Peyer's patch (tissue), 4 donors: ENCODE data around the gene TEX47.

Experiments used
- CTCF ChIP-seq, 6 experiments: fragments of 450-650 bp in 4 of 6; fragments of 200-600 bp in 2 of 6; sonication (generic) in 1 of 6; IDR thresholded peaks; one replicate each; pipeline ENCODE4 v1.5.1; 2017 to 2019; ENCODE audit warnings: antibody characterized with exemption in 6 of 6, mild to moderate bottlenecking in 3 of 6, moderate library complexity in 1 of 6
- POLR2A ChIP-seq, 2 donors: fragments of 450-650 bp; IDR thresholded peaks; one replicate each; pipeline ENCODE4 v1.5.1; 2017; ENCODE audit warnings: antibody characterized with exemption in 2 of 2, mild to moderate bottlenecking in 2 of 2, moderate library complexity in 2 of 2

DNA sequence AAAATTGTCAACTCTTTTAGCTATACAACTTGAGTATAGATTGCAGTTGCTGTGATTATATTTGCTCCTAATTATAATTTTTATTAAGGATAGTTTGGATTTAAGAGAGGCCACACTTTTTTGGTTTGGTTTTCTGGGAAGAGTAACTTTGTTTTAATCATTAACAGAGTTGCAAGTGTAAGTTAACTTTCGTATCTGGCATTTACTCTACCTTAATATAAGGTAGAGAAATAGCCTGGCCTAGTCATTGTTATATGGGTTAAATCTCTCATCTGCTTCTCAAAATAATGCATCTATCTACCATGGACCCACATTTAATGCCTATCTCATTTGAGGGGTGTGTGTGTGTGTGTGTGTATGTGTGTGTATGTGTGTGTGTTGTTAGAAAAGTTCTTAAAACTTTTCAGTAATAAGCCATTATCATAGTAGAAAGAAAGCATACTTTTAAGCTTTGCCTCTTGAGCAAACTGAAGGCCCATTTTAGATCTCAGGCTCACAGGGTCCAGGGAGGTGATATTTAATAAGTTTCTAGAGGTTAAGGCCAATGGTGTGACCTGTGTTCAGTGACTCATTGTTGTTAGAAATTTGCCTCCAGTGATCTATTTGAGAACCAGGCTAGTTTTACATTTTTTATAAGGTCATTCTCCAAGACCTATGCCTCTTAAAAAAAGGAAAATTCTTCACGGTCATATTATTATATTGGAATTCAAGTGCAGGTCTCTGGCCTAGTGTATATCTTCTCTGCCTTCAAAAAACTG, 10.9 kb upstream of the TEX47 start:
- no peak for TF ChIP-seq CTCF (IDR thresholded peaks at IDR 0.05)
- no peak for TF ChIP-seq POLR2A (IDR thresholded peaks at IDR 0.05)
